ENCODE data around the gene R3HCC1L. TPM values are rescaled to one million over a fixed set of nuclear protein-coding genes. Genes with fewer than 3 reads are reported as not detected.

The R3HCC1L gene
- total and polyA plus RNA-seq, 12 donors: 6.5 to 24.3 (median 10.1) TPM

DNA sequence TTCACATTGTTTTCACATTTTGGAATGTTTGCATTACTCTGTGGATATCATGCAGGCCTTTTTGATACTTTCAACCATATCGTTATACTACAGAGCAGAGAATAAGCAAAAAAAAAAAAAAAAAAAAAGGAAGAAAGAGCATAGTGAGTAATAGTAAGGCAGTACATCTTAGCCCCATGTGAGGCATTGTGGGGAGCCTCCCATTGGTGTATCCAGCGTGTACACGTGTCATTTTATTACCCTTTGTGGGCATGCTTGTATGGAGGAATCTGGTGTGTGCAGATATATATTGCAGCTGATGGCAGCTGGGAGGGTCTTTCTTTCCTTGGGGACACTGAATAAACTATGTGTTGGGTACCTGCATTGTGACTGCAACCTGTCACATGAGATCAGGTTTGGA lies 19.6 kb downstream of the R3HCC1L start:
- 89 to 95% (median 93%) methylated on average over 3 of the region's 3 CpGs for WGBS, 4 donors
- peaks cover 0 to 4% of the 10 kb centered on the region in 2 donors for H3K4me1 ChIP-seq (replicated peaks in 1 of 2)
- H3K9me3 ChIP-seq (replicated peaks in 1 of 3): peaks cover 0 to 3% (median 0%) of the 10 kb centered on the region in 3 donors
- no peak overlapping the region for H3K4me3 ChIP-seq
- no peak for TF ChIP-seq POLR2A (IDR thresholded peaks at IDR 0.05)
- TF ChIP-seq, protein P1, sequence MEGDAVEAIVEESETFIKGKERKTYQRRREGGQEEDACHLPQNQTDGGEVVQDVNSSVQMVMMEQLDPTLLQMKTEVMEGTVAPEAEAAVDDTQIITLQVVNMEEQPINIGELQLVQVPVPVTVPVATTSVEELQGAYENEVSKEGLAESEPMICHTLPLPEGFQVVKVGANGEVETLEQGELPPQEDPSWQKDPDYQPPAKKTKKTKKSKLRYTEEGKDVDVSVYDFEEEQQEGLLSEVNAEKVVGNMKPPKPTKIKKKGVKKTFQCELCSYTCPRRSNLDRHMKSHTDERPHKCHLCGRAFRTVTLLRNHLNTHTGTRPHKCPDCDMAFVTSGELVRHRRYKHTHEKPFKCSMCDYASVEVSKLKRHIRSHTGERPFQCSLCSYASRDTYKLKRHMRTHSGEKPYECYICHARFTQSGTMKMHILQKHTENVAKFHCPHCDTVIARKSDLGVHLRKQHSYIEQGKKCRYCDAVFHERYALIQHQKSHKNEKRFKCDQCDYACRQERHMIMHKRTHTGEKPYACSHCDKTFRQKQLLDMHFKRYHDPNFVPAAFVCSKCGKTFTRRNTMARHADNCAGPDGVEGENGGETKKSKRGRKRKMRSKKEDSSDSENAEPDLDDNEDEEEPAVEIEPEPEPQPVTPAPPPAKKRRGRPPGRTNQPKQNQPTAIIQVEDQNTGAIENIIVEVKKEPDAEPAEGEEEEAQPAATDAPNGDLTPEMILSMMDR (IDR thresholded peaks at IDR 0.05): no peak
- no peaks in the 10 kb centered on the region for H3K27me3 ChIP-seq
- no peak for DNase-seq
- no peak overlapping the region for H3K27ac ChIP-seq
- no peaks in the 10 kb centered on the region for H3K36me3 ChIP-seq (replicated peaks in 1 of 2)
- intact Hi-C loops (cut with DNase I): no loop called here

DNA sequence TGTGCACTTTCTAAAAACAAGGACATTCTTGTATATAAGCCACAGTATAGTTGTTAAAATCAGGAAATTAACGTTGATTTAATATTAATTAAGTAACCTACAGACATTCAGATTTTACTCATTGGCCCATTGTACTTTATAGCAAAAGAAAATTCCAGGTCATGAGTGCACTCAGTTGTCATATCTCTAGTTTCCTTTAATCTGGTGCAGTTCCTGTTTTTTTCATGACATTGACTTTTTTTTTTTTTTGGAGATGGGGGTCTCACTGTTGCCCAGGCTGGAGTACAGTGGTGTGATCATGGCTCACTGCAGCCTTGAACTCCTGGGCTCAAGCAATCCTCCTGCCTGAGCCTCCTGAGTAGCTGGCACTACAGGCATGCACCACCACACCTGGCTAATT lies 24.1 kb downstream of the R3HCC1L start:
- TF ChIP-seq POLR2A (IDR thresholded peaks at IDR 0.05): no peak
- TF ChIP-seq, protein P1 (IDR thresholded peaks at IDR 0.05): no peak
- Histone ChIP-seq H3K9me3 (replicated peaks in 1 of 3) (no peaks in the 10 kb centered on the region), H3K4me3 (no peak overlapping the region), H3K27ac (no peak overlapping the region), H3K4me1 (replicated peaks in 1 of 2) (peaks cover 0 to 4% of the 10 kb centered on the region in 2 donors), H3K36me3 (replicated peaks in 1 of 2) (no peaks in the 10 kb centered on the region), H3K27me3 (no peaks in the 10 kb centered on the region)
- intact Hi-C loops (cut with DNase I): no loop called here
- 71 to 82% (median 78%) methylated on average over 1 of the region's 1 CpG for WGBS, 4 donors
- DNase-seq: no peak

DNA sequence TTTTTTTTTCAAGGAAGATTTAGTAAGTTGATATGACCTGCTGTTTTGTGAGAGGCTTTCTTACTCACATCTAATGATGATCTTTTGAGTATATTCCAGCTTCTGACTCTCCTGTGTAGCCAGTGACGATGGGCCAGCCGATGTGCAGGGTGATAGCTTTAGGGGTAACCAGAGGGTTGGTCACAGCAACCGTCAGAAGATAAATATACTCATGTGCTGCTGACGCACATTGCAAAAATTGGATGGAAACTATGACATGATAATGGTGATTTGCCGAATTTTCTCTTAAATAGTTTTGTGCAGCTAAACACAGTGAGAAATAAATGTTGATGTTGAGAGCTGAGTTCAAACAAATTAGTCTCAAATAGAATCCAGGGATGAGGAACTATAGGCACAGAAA lies 29.5 kb downstream of the R3HCC1L start:
- Histone ChIP-seq H3K4me3 (no peak overlapping the region), H3K36me3 (replicated peaks in 1 of 2) (peaks cover 0 to 4% of the 10 kb centered on the region in 2 donors), H3K4me1 (replicated peaks in 1 of 2) (no peaks in the 10 kb centered on the region), H3K9me3 (replicated peaks in 1 of 3) (no peaks in the 10 kb centered on the region), H3K27ac (no peak overlapping the region), H3K27me3 (no peaks in the 10 kb centered on the region)
- DNase-seq: no peak
- 91 to 97% (median 93%) methylated on average over 5 of the region's 5 CpGs for WGBS, 4 donors
- intact Hi-C loops (cut with DNase I): no loop called here
- TF ChIP-seq POLR2A (IDR thresholded peaks at IDR 0.05): no peak
- TF ChIP-seq, protein P1 (IDR thresholded peaks at IDR 0.05): no peak

DNA sequence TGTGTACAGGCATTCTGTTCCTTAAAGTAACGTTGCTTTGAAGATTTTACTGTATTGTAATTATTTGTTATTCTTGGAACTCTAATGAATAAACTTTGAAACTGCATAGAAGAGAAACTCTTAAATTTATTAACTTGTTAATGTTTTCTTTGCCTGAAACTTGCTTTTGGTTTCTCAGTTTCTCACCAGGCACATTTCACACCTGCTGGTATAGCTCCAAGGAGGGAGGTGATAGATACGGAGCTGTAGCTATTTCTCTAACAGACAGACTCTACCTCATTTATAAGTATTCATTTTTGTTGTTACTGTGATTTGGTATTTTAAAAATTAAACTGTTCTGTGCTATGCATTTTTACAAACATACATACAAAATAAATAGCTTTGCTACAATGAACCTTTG lies 32.7 kb downstream of the R3HCC1L start:
- 57 to 88% (median 82%) methylated on average over 2 of the region's 2 CpGs for WGBS, 4 donors
- Histone ChIP-seq H3K27ac (no peak overlapping the region), H3K36me3 (replicated peaks in 1 of 2) (peaks cover 0 to 4% of the 10 kb centered on the region in 2 donors), H3K4me3 (no peak overlapping the region), H3K27me3 (no peaks in the 10 kb centered on the region), H3K4me1 (replicated peaks in 1 of 2) (no peaks in the 10 kb centered on the region), H3K9me3 (replicated peaks in 1 of 3) (no peaks in the 10 kb centered on the region)
- TF ChIP-seq POLR2A (IDR thresholded peaks at IDR 0.05): no peak
- DNase-seq: no peak
- intact Hi-C loops (cut with DNase I): no loop called here

DNA sequence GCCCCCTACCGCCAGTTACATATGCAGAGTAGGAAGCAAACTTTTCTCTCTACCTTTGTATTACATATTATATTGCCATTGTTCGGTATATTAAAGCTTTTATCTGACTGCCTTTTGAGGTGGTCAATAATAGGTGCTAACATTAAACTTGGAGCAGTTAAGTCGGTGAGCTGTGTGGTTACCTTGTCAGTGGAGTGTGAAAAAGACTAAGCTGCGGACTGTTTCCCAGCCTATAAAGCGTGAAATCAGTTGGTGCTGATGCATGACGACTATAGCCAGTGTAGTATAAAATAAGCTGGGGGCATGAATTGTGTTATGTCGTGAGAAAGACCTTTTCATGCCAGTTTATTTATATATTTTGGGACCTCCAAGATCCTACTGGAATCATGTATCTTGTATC lies 33.7 kb downstream of the R3HCC1L start:
- H3K27ac ChIP-seq: no peak overlapping the region

More for the DNA sequence above, 33.7 kb downstream of the R3HCC1L start:
- no peak overlapping the region for H3K4me3 ChIP-seq
- 90 to 95% (median 93%) methylated on average over 7 of the region's 7 CpGs for WGBS, 4 donors
- peaks cover 0 to 4% of the 10 kb centered on the region in 2 donors for H3K36me3 ChIP-seq (replicated peaks in 1 of 2)
- no peak for DNase-seq
- intact Hi-C loops (cut with DNase I): no loop called here
- no peaks in the 10 kb centered on the region for H3K27me3 ChIP-seq
- TF ChIP-seq POLR2A (IDR thresholded peaks at IDR 0.05): no peak
- TF ChIP-seq, protein P1 (IDR thresholded peaks at IDR 0.05): no peak
- H3K9me3 ChIP-seq (replicated peaks in 1 of 3): no peaks in the 10 kb centered on the region
- H3K4me1 ChIP-seq (replicated peaks in 1 of 2): no peaks in the 10 kb centered on the region
